Measurements from ENCODE around the gene ESRRA. TPM values are rescaled to one million over a fixed set of nuclear protein-coding genes. Genes with fewer than 3 reads are reported as not detected.
A peak's percentile ranks its signal among the peaks of the same experiment; 100 is the strongest.

Gene ESRRA
- total RNA-seq = 53.6 TPM

GRCh38 chr11:64305075-64305690 is at the start of gene ESRRA:
ESRRA (plus strand) TSS chr11:64305524; CDS start chr11:64307180, 1,656 bp downstream.
- ATAC-seq = peak; percentile 72

GRCh38 chr11:64256300-64256699 is 49.0 kb upstream of the ESRRA start:
- no peak for ATAC-seq
- DNase-seq (ENCODE audit: low spot score) = no peak

More at GRCh38 chr11:64305075-64305690, at the start of gene ESRRA:
- peak; percentile 100 for DNase-seq (ENCODE audit: low spot score)

- DNase-seq (ENCODE audit: low spot score) (no peak), ATAC-seq (no peak)
Observed at GRCh38 chr11:64258356-64258755, 47.0 kb upstream of the ESRRA start.

- no peak for DNase-seq (ENCODE audit: low spot score)
- no peak for ATAC-seq
Observed at GRCh38 chr11:64258946-64259532, 46.3 kb upstream of the ESRRA start.

GRCh38 chr11:64259533-64260067 is 45.7 kb upstream of the ESRRA start:
- no peak for ATAC-seq
- DNase-seq (ENCODE audit: low spot score) = no peak

GRCh38 chr11:64260147-64260708 is 45.1 kb upstream of the ESRRA start:
- DNase-seq (ENCODE audit: low spot score) = no peak
- ATAC-seq = no peak

- DNase-seq (ENCODE audit: low spot score) = no peak
- no peak for ATAC-seq
Observed at GRCh38 chr11:64261556-64262080, 43.7 kb upstream of the ESRRA start.

GRCh38 chr11:64262271-64263002 is 42.9 kb upstream of the ESRRA start:
- ATAC-seq (no peak), DNase-seq (ENCODE audit: low spot score) (no peak)

GRCh38 chr11:64263021-64263946 is 42.0 kb upstream of the ESRRA start:
- DNase-seq (ENCODE audit: low spot score) (no peak), ATAC-seq (no peak)

GRCh38 chr11:64263947-64264317 is 41.4 kb upstream of the ESRRA start:
- DNase-seq (ENCODE audit: low spot score) (no peak), ATAC-seq (no peak)

GRCh38 chr11:64264371-64264852 is 40.9 kb upstream of the ESRRA start:
- ATAC-seq (no peak), DNase-seq (ENCODE audit: low spot score) (no peak)

- DNase-seq (ENCODE audit: low spot score) (no peak), ATAC-seq (no peak)
Observed at GRCh38 chr11:64265176-64266160, 39.9 kb upstream of the ESRRA start.

- DNase-seq (ENCODE audit: low spot score) = no peak
Observed at GRCh38 chr11:64266339-64266738, 39.0 kb upstream of the ESRRA start.

GRCh38 chr11:64267207-64267945 is 37.9 kb upstream of the ESRRA start:
- DNase-seq (ENCODE audit: low spot score) = no peak
- ATAC-seq = no peak

More at GRCh38 chr11:64266339-64266738, 39.0 kb upstream of the ESRRA start:
- no peak for ATAC-seq

- ATAC-seq (no peak), DNase-seq (ENCODE audit: low spot score) (peak; percentile 73)
Observed at GRCh38 chr11:64268025-64268892, 37.1 kb upstream of the ESRRA start.

- DNase-seq (ENCODE audit: low spot score) = peak; percentile 73
- ATAC-seq = peak; percentile 21
Observed at GRCh38 chr11:64268893-64269539, 36.3 kb upstream of the ESRRA start.

Data from left lobe of liver (tissue), 2 donors.